Endothelial cell of umbilical vein (primary cell): ENCODE measurements around the gene RNF144B. TPM values are rescaled to one million over a fixed set of nuclear protein-coding genes. Genes with fewer than 3 reads are reported as not detected.

ENCODE experiments used
- BruUV-seq: library from RNA; stranded (reverse); fragments of 400-500 nt; replicated peaks from 2 replicates; lab custom pipeline; 2021; lab: Mats Ljungman, UMichigan
- CTCF ChIA-PET: fragments of 300-600, 350-600 bp; sonication (Branson Sonifier 250); formaldehyde crosslinking; loops from one replicate; lab custom pipeline; 2021; ENCODE audit warnings: antibody characterized with exemption, inconsistent platforms; lab: Charles Lee
- POLR2A ChIA-PET: fragments of 300-600, 350-600 bp; sonication (Branson Sonifier 250); formaldehyde crosslinking; loops from one replicate; lab custom pipeline; 2021; ENCODE audit warnings: antibody characterized with exemption, inconsistent platforms; lab: Charles Lee
- DNase-seq: peaks from one replicate; pipeline ENCODE4 v3.0.0-alpha.2; 2011; ENCODE audit warnings: low read depth, low spot score
- FAIRE-seq: peaks from 2 replicates; lab custom pipeline; 2011; peaks lifted over from hg19 to GRCh38; lab: Jason Lieb, UNC
- H2AFZ ChIP-seq: 2 replicates; pipeline ENCODE4 v1.6.0; 2012; ENCODE audit warnings: low read depth, low read length, control low read depth, inconsistent platforms
- H3K27ac ChIP-seq: 2 replicates; pipeline ENCODE4 v1.5.1; 2011; ENCODE audit warnings: low read depth, mild to moderate bottlenecking, control low read depth, low read length, moderate library complexity; ENCODE audit not compliant: insufficient read depth
- H3K27me3 ChIP-seq, 2 experiments: 2 replicates each; pipeline versions ENCODE4 v1.6.0 to v1.6.1; 2011; ENCODE audit warnings: low read length in 2 of 2, mixed read lengths in 1 of 2; ENCODE audit not compliant: control insufficient read depth in 2 of 2, insufficient read depth in 2 of 2
- H3K36me3 ChIP-seq, 2 experiments: 2 replicates in 1 of 2; 3 replicates in 1 of 2; pipeline ENCODE4 v1.5.1; 2011; ENCODE audit warnings: low read length in 2 of 2, mild to moderate bottlenecking in 1 of 2, moderate library complexity in 1 of 2; ENCODE audit not compliant: control insufficient read depth in 2 of 2, insufficient read depth in 2 of 2; ENCODE audit errors: extremely low read depth in 1 of 2
- H3K4me1 ChIP-seq: 3 replicates; pipeline ENCODE4 v1.5.1; 2011; ENCODE audit warnings: mild to moderate bottlenecking, low read length; ENCODE audit not compliant: control insufficient read depth, insufficient read depth; ENCODE audit errors: extremely low read depth
- H3K4me2 ChIP-seq: 2 replicates; pipeline ENCODE4 v1.6.1; 2011; ENCODE audit warnings: low read length, control low read depth, mixed read lengths; ENCODE audit not compliant: insufficient read depth
- H3K4me3 ChIP-seq, 3 experiments: fragments of 200-600 bp in 1 of 3; sonication (generic), shearing (Covaris generic) in 1 of 3; replicated peaks in 1 of 3; 2 replicates each; pipeline ENCODE4 v1.5.1; 2011 to 2016; ENCODE audit warnings: control low read depth in 3 of 3, low read length in 3 of 3, mild to moderate bottlenecking in 2 of 3, inconsistent platforms in 1 of 3, low read depth in 1 of 3, moderate library complexity in 1 of 3; ENCODE audit not compliant: insufficient read depth in 1 of 3
- H3K79me2 ChIP-seq: 2 replicates; pipeline ENCODE4 v1.6.0; 2012; ENCODE audit warnings: low read length, inconsistent platforms; ENCODE audit not compliant: control insufficient read depth, insufficient read depth
- H3K9ac ChIP-seq: replicated peaks from 2 replicates; pipeline ENCODE3; 2011; ENCODE audit warnings: low read length, control low read depth; ENCODE audit not compliant: insufficient read depth; ENCODE audit errors: extremely low read depth
- H3K9me1 ChIP-seq: replicated peaks from 3 replicates; pipeline ENCODE4 v1.6.0; 2011; ENCODE audit warnings: mild to moderate bottlenecking, low read length; ENCODE audit not compliant: control insufficient read depth, insufficient read depth; ENCODE audit errors: extremely low read depth
- H3K9me3 ChIP-seq: replicated peaks from 2 replicates; pipeline ENCODE4 v1.5.1; 2012; ENCODE audit warnings: low read length, inconsistent platforms; ENCODE audit not compliant: control insufficient read depth, insufficient read depth
- H4K20me1 ChIP-seq: replicated peaks from 2 replicates; pipeline ENCODE3; 2011; ENCODE audit warnings: mild to moderate bottlenecking, low read length; ENCODE audit not compliant: control insufficient read depth, insufficient read depth; ENCODE audit errors: extremely low read depth
- EZH2 ChIP-seq: IDR thresholded peaks from 2 replicates; pipeline ENCODE4 v1.6.1; 2012; ENCODE audit warnings: borderline replicate concordance, low read depth, mild to moderate bottlenecking, moderate library complexity, low read length, inconsistent platforms; ENCODE audit not compliant: severe bottlenecking
- FOS ChIP-seq: IDR thresholded peaks from 2 replicates; pipeline ENCODE4 v1.6.1; 2011; ENCODE audit warnings: mild to moderate bottlenecking, low read length, moderate library complexity, borderline replicate concordance; ENCODE audit not compliant: insufficient read depth
- GATA2 ChIP-seq: IDR thresholded peaks from 2 replicates; pipeline ENCODE4 v1.7.0; 2011; ENCODE audit warnings: low read depth, mild to moderate bottlenecking, moderate library complexity, mixed read lengths, low read length; ENCODE audit not compliant: insufficient read length, insufficient read depth
- JUN ChIP-seq: IDR thresholded peaks from 2 replicates; pipeline ENCODE4 v1.6.1; 2011; ENCODE audit warnings: borderline replicate concordance, low read depth; ENCODE audit not compliant: insufficient read length, insufficient read depth
- MAX ChIP-seq: IDR thresholded peaks from 2 replicates; pipeline ENCODE4 v1.6.1; 2011; ENCODE audit not compliant: insufficient read depth, insufficient read length
- MYC ChIP-seq: IDR thresholded peaks from one replicate; pipeline ENCODE4 v1.6.1; 2011; ENCODE audit warnings: mild to moderate bottlenecking, low read depth, low read length
- POLR2A ChIP-seq: IDR thresholded peaks from 2 replicates; pipeline ENCODE4 v1.6.1; 2012; ENCODE audit warnings: low read depth, mild to moderate bottlenecking, control low read depth, low read length
- POLR2AphosphoS5 ChIP-seq: IDR thresholded peaks from 2 replicates; pipeline ENCODE4 v1.6.1; 2012; ENCODE audit warnings: low read depth, mild to moderate bottlenecking, control low read depth, low read length, moderate library complexity; ENCODE audit not compliant: insufficient read depth
- dilution Hi-C: fragments of 300-500 bp; cut with MboI; formaldehyde crosslinking; loops from one replicate; pipeline ENCODE4 v1.15.0; 2019; ENCODE audit warnings: low sequenced_read_pairs; ENCODE audit not compliant: extremely low pct_ligation_motif_present
- intact Hi-C: fragments of 100-400 bp; cut with micrococcal nuclease; formaldehyde crosslinking; loops from one replicate; pipeline ENCODE4 v1.10.0; 2022
- polyA plus RNA-seq, 4 experiments: library from polyadenylated mRNA; depleted of rRNA in 3 of 4; stranded (reverse) in 3 of 4; unstranded in 1 of 4; fragments of >200 nt; gene quantifications; 2 replicates each; pipeline versions ENCODE4 v1.2.1 to v1.2.3, GENCODE V29; 2011 to 2012; ENCODE audit warnings: missing spikeins in 1 of 4
- total RNA-seq: library from RNA; stranded (reverse); gene quantifications from 2 replicates; pipeline ENCODE4 v1.2.3, GENCODE V29; 2021
- TF ChIP-seq, protein P1 (sequence below), 2 donors: IDR thresholded peaks; 1 replicate in 1 of 2; 2 replicates in 1 of 2; pipeline ENCODE4 v1.5.1; 2011; ENCODE audit warnings: low read length in 2 of 2, mild to moderate bottlenecking in 2 of 2, moderate library complexity in 2 of 2, control low read depth in 1 of 2, inconsistent platforms in 1 of 2, low read depth in 1 of 2; ENCODE audit not compliant: insufficient read depth in 1 of 2; ENCODE audit errors: extremely low read depth in 1 of 2

Gene RNF144B
- total and polyA plus RNA-seq, 2 donors (not counting 3 experiments of a cell fraction or from before 2014, with no cell fraction given): 18.1 to 97.3 TPM

- Histone ChIP-seq H3K79me2 (no peaks in the 10 kb centered on the region), H3K9ac (no peak overlapping the region), H3K36me3 (no peaks in the 10 kb centered on the region), H2AFZ (no peak overlapping the region), H3K9me1 (no peaks in the 10 kb centered on the region), H3K4me1 (peaks cover 4% of the 10 kb centered on the region), H3K9me3 (no peaks in the 10 kb centered on the region), H3K4me2 (no peak overlapping the region), H4K20me1 (no peaks in the 10 kb centered on the region), H3K27me3 (no peaks in the 10 kb centered on the region), H3K4me3 (no peak overlapping the region), H3K27ac (no peak overlapping the region)
- CTCF ChIA-PET: no interaction called here
- dilution Hi-C loops: no loop called here
- FAIRE-seq (no peak), DNase-seq (no peak)
- TF ChIP-seq JUN (no peak), POLR2AphosphoS5 (no peak), EZH2 (no peak), MYC (no peak), POLR2A (no peak), MAX (no peak), GATA2 (no peak), FOS (no peak)
- TF ChIP-seq, protein P1, sequence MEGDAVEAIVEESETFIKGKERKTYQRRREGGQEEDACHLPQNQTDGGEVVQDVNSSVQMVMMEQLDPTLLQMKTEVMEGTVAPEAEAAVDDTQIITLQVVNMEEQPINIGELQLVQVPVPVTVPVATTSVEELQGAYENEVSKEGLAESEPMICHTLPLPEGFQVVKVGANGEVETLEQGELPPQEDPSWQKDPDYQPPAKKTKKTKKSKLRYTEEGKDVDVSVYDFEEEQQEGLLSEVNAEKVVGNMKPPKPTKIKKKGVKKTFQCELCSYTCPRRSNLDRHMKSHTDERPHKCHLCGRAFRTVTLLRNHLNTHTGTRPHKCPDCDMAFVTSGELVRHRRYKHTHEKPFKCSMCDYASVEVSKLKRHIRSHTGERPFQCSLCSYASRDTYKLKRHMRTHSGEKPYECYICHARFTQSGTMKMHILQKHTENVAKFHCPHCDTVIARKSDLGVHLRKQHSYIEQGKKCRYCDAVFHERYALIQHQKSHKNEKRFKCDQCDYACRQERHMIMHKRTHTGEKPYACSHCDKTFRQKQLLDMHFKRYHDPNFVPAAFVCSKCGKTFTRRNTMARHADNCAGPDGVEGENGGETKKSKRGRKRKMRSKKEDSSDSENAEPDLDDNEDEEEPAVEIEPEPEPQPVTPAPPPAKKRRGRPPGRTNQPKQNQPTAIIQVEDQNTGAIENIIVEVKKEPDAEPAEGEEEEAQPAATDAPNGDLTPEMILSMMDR (IDR thresholded peaks at IDR 0.05; ENCODE audit: extremely low read depth in 1 of 2, insufficient read depth in 1 of 2, low read depth in 1 of 2, low read length in 2 of 2): no peak
- POLR2A ChIA-PET: no interaction called here
- intact Hi-C loops: no loop called here
- no TSS peak for BruUV-seq
Observed at GRCh38 chr6:18491308-18492045, 104.3 kb downstream of the RNF144B start.
